H9 (cell line): ENCODE measurements around the gene TMEM270. TPM values are rescaled to one million over a fixed set of nuclear protein-coding genes. Genes with fewer than 3 reads are reported as not detected.
A peak's percentile ranks its signal among the peaks of the same experiment; 100 is the strongest.

Source experiments
- DNase-seq: peaks from one replicate; pipeline ENCODE4 v3.0.0-alpha.2; 2017
- H2AFZ ChIP-seq: one replicate; pipeline ENCODE4 v1.6.1; 2013; ENCODE audit warnings: mild to moderate bottlenecking, low read length, control low read depth, moderate library complexity
- H2AK5ac ChIP-seq: 2 replicates; pipeline ENCODE4 v1.6.1; 2013; ENCODE audit warnings: low read length, control low read depth, mixed read lengths; ENCODE audit not compliant: insufficient read length
- H2BK120ac ChIP-seq: one replicate; pipeline ENCODE4 v1.6.1; 2013; ENCODE audit warnings: low read depth, mild to moderate bottlenecking, low read length, control low read depth, inconsistent platforms; ENCODE audit not compliant: poor library complexity, severe bottlenecking
- H2BK12ac ChIP-seq: 2 replicates; pipeline ENCODE4 v1.6.1; 2013; ENCODE audit warnings: low read length, control low read depth, mixed read lengths, low read depth; ENCODE audit not compliant: insufficient read length
- H2BK15ac ChIP-seq: 2 replicates; pipeline ENCODE4 v1.6.1; 2013; ENCODE audit warnings: low read depth, low read length, control low read depth
- H2BK20ac ChIP-seq: one replicate; pipeline ENCODE4 v1.6.1; 2013; ENCODE audit warnings: low read depth, mild to moderate bottlenecking, low read length, control low read depth, inconsistent platforms; ENCODE audit not compliant: poor library complexity, severe bottlenecking
- H2BK5ac ChIP-seq: 2 replicates; pipeline ENCODE4 v1.6.1; 2013; ENCODE audit warnings: low read length, control low read depth, mixed read lengths; ENCODE audit not compliant: insufficient read length
- H3K14ac ChIP-seq: 2 replicates; pipeline ENCODE4 v1.6.1; 2013; ENCODE audit warnings: low read length, control low read depth; ENCODE audit not compliant: insufficient read depth
- H3K18ac ChIP-seq: 2 replicates; pipeline ENCODE4 v1.6.1; 2013; ENCODE audit warnings: low read depth, mild to moderate bottlenecking, mixed read lengths, low read length, control low read depth; ENCODE audit not compliant: insufficient read length
- H3K23ac ChIP-seq: 2 replicates; pipeline ENCODE4 v1.6.1; 2013; ENCODE audit warnings: low read length, control low read depth, mixed read lengths, low read depth; ENCODE audit not compliant: insufficient read length
- H3K23me2 ChIP-seq: 2 replicates; pipeline ENCODE4 v1.6.1; 2013; ENCODE audit warnings: low read depth, mild to moderate bottlenecking, mixed read lengths, low read length, control low read depth; ENCODE audit not compliant: insufficient read length, poor library complexity, severe bottlenecking
- H3K27ac ChIP-seq: 2 replicates; pipeline ENCODE4 v1.5.1; 2013; ENCODE audit warnings: low read length, control low read depth, mixed read lengths, low read depth; ENCODE audit not compliant: insufficient read length
- H3K27me3 ChIP-seq: 2 replicates; pipeline ENCODE4 v1.6.1; 2013; ENCODE audit warnings: low read length, control low read depth, inconsistent platforms; ENCODE audit not compliant: insufficient read depth
- H3K4ac ChIP-seq: 2 replicates; pipeline ENCODE4 v1.6.1; 2013; ENCODE audit warnings: low read depth, mild to moderate bottlenecking, control low read depth, inconsistent platforms, low read length, moderate library complexity
- H3K4me1 ChIP-seq: 2 replicates; pipeline ENCODE4 v1.6.1; 2013; ENCODE audit warnings: low read length, control low read depth, inconsistent platforms; ENCODE audit not compliant: insufficient read depth
- H3K4me2 ChIP-seq: 2 replicates; pipeline ENCODE4 v1.6.1; 2013; ENCODE audit warnings: low read length, control low read depth, mixed read lengths; ENCODE audit not compliant: insufficient read length, insufficient read depth
- H3K56ac ChIP-seq: 2 replicates; pipeline ENCODE4 v1.6.1; 2013; ENCODE audit warnings: low read depth, mild to moderate bottlenecking, mixed read lengths, low read length, control low read depth; ENCODE audit not compliant: insufficient read length
- H3K79me1 ChIP-seq: 2 replicates; pipeline ENCODE4 v1.6.1; 2013; ENCODE audit warnings: low read depth, mild to moderate bottlenecking, moderate library complexity, low read length, control low read depth, inconsistent platforms; ENCODE audit not compliant: insufficient read depth, poor library complexity, severe bottlenecking
- H3K79me2 ChIP-seq: 2 replicates; pipeline ENCODE4 v1.6.1; 2013; ENCODE audit warnings: low read length, control low read depth, inconsistent platforms; ENCODE audit not compliant: insufficient read depth
- H3K9ac ChIP-seq: 2 replicates; pipeline ENCODE4 v1.6.1; 2013; ENCODE audit warnings: low read length, control low read depth, mixed read lengths; ENCODE audit not compliant: insufficient read length; ENCODE audit errors: extremely low read depth
- H3K9me3 ChIP-seq: one replicate; pipeline ENCODE4 v1.6.1; 2013; ENCODE audit warnings: low read depth, low read length, inconsistent platforms; ENCODE audit not compliant: control insufficient read depth
- H3T11ph ChIP-seq: one replicate; pipeline ENCODE4 v1.6.1; 2013; ENCODE audit warnings: mild to moderate bottlenecking, low read length, control low read depth, inconsistent platforms
- H4K20me1 ChIP-seq: one replicate; pipeline ENCODE4 v1.6.1; 2013; ENCODE audit not compliant: control insufficient read depth, insufficient read length, insufficient read depth
- H4K5ac ChIP-seq: 2 replicates; pipeline ENCODE4 v1.6.1; 2013; ENCODE audit warnings: low read depth, mild to moderate bottlenecking, mixed read lengths, low read length, control low read depth; ENCODE audit not compliant: insufficient read length
- H4K8ac ChIP-seq: replicated peaks from 2 replicates; pipeline ENCODE4 v1.6.1; 2013; ENCODE audit warnings: low read length, control low read depth, mixed read lengths, low read depth; ENCODE audit not compliant: insufficient read length
- H4K91ac ChIP-seq: 2 replicates; pipeline ENCODE4 v1.6.1; 2013; ENCODE audit warnings: low read depth, mild to moderate bottlenecking, moderate library complexity, mixed read lengths, low read length, control low read depth; ENCODE audit not compliant: insufficient read length
- H3K27ac Mint-ChIP-seq, 3 experiments: 2 replicates in 2 of 3; 3 replicates in 1 of 3; pipeline ENCODE4 v1.8.0; 2020 to 2021; ENCODE audit warnings: mixed read lengths in 3 of 3, mild to moderate bottlenecking in 1 of 3, moderate library complexity in 1 of 3
- H3K27me3 Mint-ChIP-seq: 2 replicates; pipeline ENCODE4 v1.8.0; 2021; ENCODE audit warnings: low read depth, mild to moderate bottlenecking, moderate library complexity, mixed read lengths
- H3K36me3 Mint-ChIP-seq, 3 experiments: 2 replicates in 2 of 3; 3 replicates in 1 of 3; pipeline ENCODE4 v1.8.0; 2020 to 2021; ENCODE audit warnings: low read depth in 3 of 3, mixed read lengths in 3 of 3; ENCODE audit not compliant: insufficient read depth in 1 of 3
- H3K4me1 Mint-ChIP-seq, 2 experiments: 2 replicates each; pipeline ENCODE4 v1.8.0; 2020; ENCODE audit warnings: mixed read lengths in 2 of 2
- H3K4me3 Mint-ChIP-seq, 2 experiments: 2 replicates in 1 of 2; 3 replicates in 1 of 2; pipeline ENCODE4 v1.8.0; 2020 to 2021; ENCODE audit warnings: mild to moderate bottlenecking in 2 of 2, mixed read lengths in 2 of 2, moderate library complexity in 1 of 2
- H3K9me3 Mint-ChIP-seq, 2 experiments: 2 replicates in 1 of 2; 3 replicates in 1 of 2; pipeline ENCODE4 v1.8.0; 2020; ENCODE audit warnings: mild to moderate bottlenecking in 2 of 2, mixed read lengths in 2 of 2, moderate library complexity in 1 of 2
- WGBS: extraction: QIAGEN DNeasy Blood & Tissue Kit; methylation state at CpG from one replicate; pipeline ENCODE4 v1.1.7; 2013; ENCODE audit warnings: missing lambda C conversion rate, low lambda C conversion rate, mixed read lengths; ENCODE audit not compliant: insufficient read length; ENCODE audit errors: extremely low coverage; 5-methylcytosine and 5-hydroxymethylcytosine counted together
- total RNA-seq: library from RNA; stranded (reverse); gene quantifications from 2 replicates; pipeline ENCODE4 v1.2.1, GENCODE V29; 2021
- TF ChIP-seq, protein P1 (sequence below): fragments of 200-600 bp; sonication (generic); conservative IDR thresholded peaks from 3 replicates; pipeline ENCODE4 v1.8.0; 2021; ENCODE audit warnings: antibody characterized with exemption, mild to moderate bottlenecking

TMEM270 gene
- total RNA-seq, 1 experiment from 2014 or later, result not detected

DNA sequence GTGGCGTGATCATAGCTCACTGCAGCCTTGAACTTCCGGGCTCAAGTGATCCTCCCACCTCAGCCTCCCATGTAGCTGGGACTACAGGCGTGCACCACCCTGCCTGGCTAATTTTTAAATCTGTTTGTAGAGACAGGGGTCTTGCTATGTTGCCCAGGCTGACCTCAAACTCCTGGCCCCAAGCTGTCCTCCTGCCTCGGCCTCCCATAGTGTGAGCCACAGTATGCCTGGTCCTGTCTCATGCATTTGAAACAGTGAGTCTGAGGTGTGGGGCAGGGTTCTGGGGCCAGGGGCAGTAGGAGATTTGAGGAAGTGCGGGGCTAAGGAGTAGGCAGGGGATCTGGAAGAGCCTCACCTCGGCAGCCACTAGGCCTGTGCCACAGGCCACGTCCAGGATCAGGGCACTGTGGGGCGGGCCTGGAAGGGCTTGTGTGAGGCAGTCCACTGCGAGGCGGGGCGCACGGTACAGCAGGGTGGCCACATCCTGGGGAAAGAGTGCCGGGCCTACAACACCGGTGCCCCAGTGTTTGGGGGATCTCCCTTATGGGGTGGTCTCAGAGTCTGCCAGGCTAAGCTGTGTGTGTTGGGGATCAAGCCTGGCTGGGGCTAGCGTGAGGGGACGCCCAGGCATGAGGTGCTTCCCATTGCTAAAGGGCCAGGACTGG is 20.1 kb upstream of the TMEM270 start:
- WGBS, result no CpG with 5 or more reads among the region's 16 CpGs
- H3K4ac ChIP-seq, result no peak overlapping the region
- no peak overlapping the region for H2BK20ac ChIP-seq
- H2BK5ac ChIP-seq, result no peak overlapping the region
- no peak for DNase-seq
- no peak overlapping the region for H2AFZ ChIP-seq
- H3K27ac Mint-ChIP-seq, result no peak overlapping the region
- no peaks in the 10 kb centered on the region for H3K27me3 ChIP-seq
- no peak overlapping the region for H3K18ac ChIP-seq
- no peak overlapping the region for H4K8ac ChIP-seq
- no peak overlapping the region for H4K5ac ChIP-seq
- TF ChIP-seq, protein P1, sequence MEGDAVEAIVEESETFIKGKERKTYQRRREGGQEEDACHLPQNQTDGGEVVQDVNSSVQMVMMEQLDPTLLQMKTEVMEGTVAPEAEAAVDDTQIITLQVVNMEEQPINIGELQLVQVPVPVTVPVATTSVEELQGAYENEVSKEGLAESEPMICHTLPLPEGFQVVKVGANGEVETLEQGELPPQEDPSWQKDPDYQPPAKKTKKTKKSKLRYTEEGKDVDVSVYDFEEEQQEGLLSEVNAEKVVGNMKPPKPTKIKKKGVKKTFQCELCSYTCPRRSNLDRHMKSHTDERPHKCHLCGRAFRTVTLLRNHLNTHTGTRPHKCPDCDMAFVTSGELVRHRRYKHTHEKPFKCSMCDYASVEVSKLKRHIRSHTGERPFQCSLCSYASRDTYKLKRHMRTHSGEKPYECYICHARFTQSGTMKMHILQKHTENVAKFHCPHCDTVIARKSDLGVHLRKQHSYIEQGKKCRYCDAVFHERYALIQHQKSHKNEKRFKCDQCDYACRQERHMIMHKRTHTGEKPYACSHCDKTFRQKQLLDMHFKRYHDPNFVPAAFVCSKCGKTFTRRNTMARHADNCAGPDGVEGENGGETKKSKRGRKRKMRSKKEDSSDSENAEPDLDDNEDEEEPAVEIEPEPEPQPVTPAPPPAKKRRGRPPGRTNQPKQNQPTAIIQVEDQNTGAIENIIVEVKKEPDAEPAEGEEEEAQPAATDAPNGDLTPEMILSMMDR, result no peak
- H3K56ac ChIP-seq, result no peak overlapping the region
- H3K79me2 ChIP-seq, result no peaks in the 10 kb centered on the region
- H2AK5ac ChIP-seq, result no peak overlapping the region
- no peaks in the 10 kb centered on the region for H3K4me1 ChIP-seq
- peaks cover 0 to 11% (median 0%) of the 10 kb centered on the region in 3 experiments; a peak in 3 of 7 replicates for H3K36me3 Mint-ChIP-seq
- no peaks in the 10 kb centered on the region for H3K79me1 ChIP-seq
- H2BK12ac ChIP-seq, result no peak overlapping the region
- H3K23me2 ChIP-seq, result peaks cover 3% of the 10 kb centered on the region
- H3K27ac ChIP-seq, result no peak overlapping the region
- H3T11ph ChIP-seq, result no peak overlapping the region
- H4K91ac ChIP-seq, result no peak overlapping the region
- peaks cover 3% of the 10 kb centered on the region for H3K27me3 Mint-ChIP-seq
- H2BK15ac ChIP-seq, result no peak overlapping the region; the same call in 1 of the 2 replicates
- peak overlapping the region in 1 of 2 experiments; percentile 36; a peak in 1 of 5 replicates for H3K4me3 Mint-ChIP-seq
- H3K9ac ChIP-seq, result no peak overlapping the region
- H3K9me3 Mint-ChIP-seq, result no peaks in the 10 kb centered on the region; a peak in 2 of 5 replicates
- H2BK120ac ChIP-seq, result no peak overlapping the region
- no peak overlapping the region for H3K4me2 ChIP-seq
- H3K14ac ChIP-seq, result no peak overlapping the region
- no peaks in the 10 kb centered on the region for H4K20me1 ChIP-seq
- peaks cover 19 to 21% of the 10 kb centered on the region in 2 experiments for H3K4me1 Mint-ChIP-seq
- no peaks in the 10 kb centered on the region for H3K9me3 ChIP-seq
- H3K23ac ChIP-seq, result no peak overlapping the region
